ENCODE measurements around the gene GPR152. TPM values are rescaled to one million over a fixed set of nuclear protein-coding genes. Genes with fewer than 3 reads are reported as not detected.

Gene GPR152
- total and polyA plus RNA-seq, 7 donors: not detected

DNA sequence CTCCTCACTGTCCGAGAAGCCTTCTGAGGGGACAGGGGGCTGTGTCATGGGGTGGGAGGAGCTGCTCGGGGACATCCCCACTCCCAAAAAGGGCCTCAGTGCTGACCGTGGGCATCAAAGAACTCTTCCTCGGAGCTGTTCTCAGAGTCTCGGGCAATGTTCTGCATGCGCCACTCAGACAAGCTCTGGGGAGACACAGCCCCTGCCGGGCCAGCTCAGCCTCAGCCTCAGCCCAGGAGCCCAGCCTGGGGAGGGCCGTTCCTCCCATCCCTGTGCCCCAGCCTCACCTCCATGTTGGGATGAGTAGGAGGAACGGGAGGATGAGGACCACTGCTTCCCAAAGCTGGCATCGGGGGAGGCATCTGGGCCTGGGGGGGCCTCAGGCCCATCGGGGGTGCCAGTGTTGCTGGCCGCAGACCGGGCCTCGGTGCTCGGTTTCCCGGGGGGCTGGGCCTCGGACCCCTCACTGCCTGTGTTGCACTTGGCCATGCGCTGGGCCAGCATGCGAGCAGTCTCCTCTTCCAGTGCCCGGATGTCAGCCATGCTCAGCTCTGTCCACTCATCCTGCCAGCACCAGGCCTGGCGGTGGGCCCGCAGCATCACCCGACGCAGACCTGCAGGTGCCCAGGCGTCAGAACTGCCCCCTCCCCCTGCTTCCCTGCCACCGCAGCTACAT lies 47.4 kb upstream of the GPR152 start:
- TF ChIP-seq, protein P1, sequence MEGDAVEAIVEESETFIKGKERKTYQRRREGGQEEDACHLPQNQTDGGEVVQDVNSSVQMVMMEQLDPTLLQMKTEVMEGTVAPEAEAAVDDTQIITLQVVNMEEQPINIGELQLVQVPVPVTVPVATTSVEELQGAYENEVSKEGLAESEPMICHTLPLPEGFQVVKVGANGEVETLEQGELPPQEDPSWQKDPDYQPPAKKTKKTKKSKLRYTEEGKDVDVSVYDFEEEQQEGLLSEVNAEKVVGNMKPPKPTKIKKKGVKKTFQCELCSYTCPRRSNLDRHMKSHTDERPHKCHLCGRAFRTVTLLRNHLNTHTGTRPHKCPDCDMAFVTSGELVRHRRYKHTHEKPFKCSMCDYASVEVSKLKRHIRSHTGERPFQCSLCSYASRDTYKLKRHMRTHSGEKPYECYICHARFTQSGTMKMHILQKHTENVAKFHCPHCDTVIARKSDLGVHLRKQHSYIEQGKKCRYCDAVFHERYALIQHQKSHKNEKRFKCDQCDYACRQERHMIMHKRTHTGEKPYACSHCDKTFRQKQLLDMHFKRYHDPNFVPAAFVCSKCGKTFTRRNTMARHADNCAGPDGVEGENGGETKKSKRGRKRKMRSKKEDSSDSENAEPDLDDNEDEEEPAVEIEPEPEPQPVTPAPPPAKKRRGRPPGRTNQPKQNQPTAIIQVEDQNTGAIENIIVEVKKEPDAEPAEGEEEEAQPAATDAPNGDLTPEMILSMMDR (IDR thresholded peaks at IDR 0.05): no peak
- TF ChIP-seq POLR2AphosphoS5 (IDR thresholded peaks at IDR 0.05) (no peak), EP300 (IDR thresholded peaks at IDR 0.05) (no peak), POLR2A (IDR thresholded peaks at IDR 0.05) (no peak)
- DNase-seq: no peak
- no peaks in the 10 kb centered on the region for H3K36me3 ChIP-seq
- WGBS, 2 donors: 97% methylated on average over 26 of the region's 26 CpGs
- H3K27me3 ChIP-seq: peaks cover 9 to 39% (median 27%) of the 10 kb centered on the region in 3 donors
- no peak overlapping the region for H3K27ac ChIP-seq
- H3K4me3 ChIP-seq: no peak overlapping the region
- H3K9me3 ChIP-seq: no peaks in the 10 kb centered on the region
- H3K4me1 ChIP-seq: peaks cover 0 to 19% (median 15%) of the 10 kb centered on the region in 4 donors
- intact Hi-C loops (cut with DNase I): no loop called here

DNA sequence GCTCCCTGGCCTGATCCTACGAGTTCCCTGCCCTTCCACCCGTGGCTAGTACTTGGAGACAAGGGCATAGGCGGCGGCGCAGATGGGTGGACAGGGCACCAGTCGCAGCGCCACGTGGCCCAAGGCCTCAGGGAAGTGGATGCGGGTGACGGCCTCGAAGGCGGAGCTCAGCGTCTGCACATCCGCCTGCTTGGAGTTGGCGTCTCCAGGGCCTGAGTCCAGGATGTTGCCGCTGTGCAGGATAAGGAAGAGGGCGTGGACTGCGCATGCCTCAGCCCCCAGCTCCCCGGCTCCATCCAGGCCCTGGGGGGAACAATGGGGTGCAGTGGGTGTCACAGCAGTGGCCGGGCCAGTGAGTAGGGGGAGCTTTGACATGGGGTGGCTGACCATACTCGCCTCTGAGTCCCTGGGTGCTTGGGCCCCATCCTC lies 46.0 kb upstream of the GPR152 start:
- peaks cover 0 to 25% (median 13%) of the 10 kb centered on the region in 3 donors for H3K27me3 ChIP-seq
- peaks cover 0 to 5% (median 2%) of the 10 kb centered on the region in 4 donors for H3K4me1 ChIP-seq
- TF ChIP-seq EP300 (IDR thresholded peaks at IDR 0.05) (no peak), POLR2AphosphoS5 (IDR thresholded peaks at IDR 0.05) (no peak), POLR2A (IDR thresholded peaks at IDR 0.05) (no peak)
- TF ChIP-seq, protein P1 (IDR thresholded peaks at IDR 0.05): no peak
- 92 to 94% methylated on average over 21 of the region's 21 CpGs for WGBS, 2 donors
- no peak overlapping the region for H3K4me3 ChIP-seq
- no peak overlapping the region for H3K27ac ChIP-seq
- DNase-seq: no peak
- intact Hi-C loops (cut with DNase I): no loop called here
- H3K9me3 ChIP-seq: no peaks in the 10 kb centered on the region
- H3K36me3 ChIP-seq: peaks cover 0 to 6% (median 0%) of the 10 kb centered on the region in 4 donors

DNA sequence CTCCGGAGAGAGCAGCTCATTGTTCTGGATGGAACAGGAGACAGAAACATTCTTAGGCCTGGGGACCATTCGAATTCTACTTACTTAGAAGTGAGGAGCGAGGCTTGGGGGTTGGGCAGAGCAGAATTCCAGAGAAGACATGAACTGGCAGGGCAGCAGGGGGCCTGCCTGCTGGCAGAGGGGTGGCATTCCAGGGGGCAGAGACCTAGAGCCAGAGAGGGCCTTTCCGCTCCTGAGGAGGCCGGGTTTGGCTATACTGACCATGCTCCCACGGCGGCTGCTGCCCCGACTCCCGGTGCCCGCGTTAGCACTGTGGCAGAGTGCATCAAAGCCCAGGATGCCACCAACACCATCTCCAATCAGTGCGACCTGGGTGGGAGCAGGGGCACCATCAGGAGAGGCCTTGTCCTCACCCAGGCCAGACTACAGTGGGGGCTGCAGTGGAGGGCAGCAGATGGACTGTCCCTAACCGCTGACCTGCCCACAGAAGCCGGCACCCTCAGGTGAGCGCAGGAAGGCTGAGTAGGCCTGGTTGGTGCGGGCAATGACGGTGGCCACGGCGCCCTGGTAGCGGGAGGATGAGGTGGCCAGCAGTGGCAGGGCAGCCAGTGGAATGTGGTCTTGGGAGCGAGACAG lies 45.2 kb upstream of the GPR152 start:
- Histone ChIP-seq H3K4me3 (no peak overlapping the region), H3K27me3 (peaks cover 0 to 17% (median 5%) of the 10 kb centered on the region in 3 donors), H3K36me3 (peaks cover 0 to 12% (median 0%) of the 10 kb centered on the region in 4 donors), H3K27ac (no peak overlapping the region), H3K4me1 (no peaks in the 10 kb centered on the region), H3K9me3 (no peaks in the 10 kb centered on the region)
- TF ChIP-seq POLR2A (IDR thresholded peaks at IDR 0.05) (no peak), EP300 (IDR thresholded peaks at IDR 0.05) (no peak), POLR2AphosphoS5 (IDR thresholded peaks at IDR 0.05) (no peak)
- TF ChIP-seq, protein P1 (IDR thresholded peaks at IDR 0.05): no peak
- no peak for DNase-seq
- intact Hi-C loops (cut with DNase I): no loop called here
- 96% methylated on average over 21 of the region's 21 CpGs for WGBS, 2 donors

DNA sequence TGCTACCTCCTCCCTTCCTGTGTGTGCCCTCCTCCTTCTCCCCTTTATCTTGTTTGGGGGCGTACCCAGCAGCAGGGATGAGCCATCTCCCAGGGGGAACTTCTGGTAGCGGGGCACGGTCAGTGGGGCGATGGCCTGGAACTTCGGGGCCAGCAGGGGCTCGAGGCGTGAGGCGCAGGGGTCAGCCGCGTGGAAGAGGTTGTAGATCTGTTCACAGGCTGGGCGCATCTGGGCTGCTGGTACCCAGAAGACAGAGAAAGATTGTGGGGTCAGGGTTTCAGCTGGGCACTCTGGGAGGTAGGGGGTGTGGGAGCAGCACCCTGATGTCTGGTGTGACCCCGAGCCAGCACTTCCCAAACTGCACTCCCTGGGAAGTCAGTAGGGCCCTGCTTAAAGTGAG lies 43.6 kb upstream of the GPR152 start:
- intact Hi-C loops (cut with DNase I): no loop called here
- TF ChIP-seq POLR2A (IDR thresholded peaks at IDR 0.05): no peak
- TF ChIP-seq POLR2AphosphoS5 (IDR thresholded peaks at IDR 0.05): no peak
- TF ChIP-seq EP300 (IDR thresholded peaks at IDR 0.05): no peak
- TF ChIP-seq, protein P1 (IDR thresholded peaks at IDR 0.05): no peak
- H3K27ac ChIP-seq: no peak overlapping the region
- DNase-seq: no peak
- H3K9me3 ChIP-seq: no peaks in the 10 kb centered on the region
- H3K4me3 ChIP-seq: no peak overlapping the region
- peaks cover 0 to 26% (median 0%) of the 10 kb centered on the region in 4 donors for H3K36me3 ChIP-seq
- WGBS, 2 donors: 96 to 97% methylated on average over 12 of the region's 12 CpGs
- peaks cover 0 to under 1% (median 0%) of the 10 kb centered on the region in 3 donors for H3K27me3 ChIP-seq
- H3K4me1 ChIP-seq: no peaks in the 10 kb centered on the region

Measured in sigmoid colon (tissue), 7 donors.